Esophagus squamous epithelium (tissue), 5 donors: ENCODE results near the gene RNF125. TPM values are rescaled to one million over a fixed set of nuclear protein-coding genes. Genes with fewer than 3 reads are reported as not detected.
A peak's percentile ranks its signal among the peaks of the same experiment; 100 is the strongest.

Experiments used
- DNase-seq: peaks from one replicate; lab custom pipeline; 2025; lab: John Stamatoyannopoulos, UW
- H3K27ac ChIP-seq, 4 donors: fragments of 200-600 bp; sonication (generic); one replicate each; pipeline ENCODE4 v1.5.1; 2016 to 2019; ENCODE audit warnings: mild to moderate bottlenecking in 1 of 4
- H3K27me3 ChIP-seq, 4 donors: fragments of 200-600 bp; sonication (generic); 1 replicate in 3 of 4; 2 replicates in 1 of 4; pipeline versions ENCODE4 v1.5.1 to v1.6.0; 2017 to 2021; ENCODE audit warnings: antibody characterized with exemption in 1 of 4
- H3K36me3 ChIP-seq, 3 donors: fragments of 200-600 bp; sonication (generic); one replicate each; pipeline ENCODE4 v1.5.1; 2016 to 2019
- H3K4me1 ChIP-seq, 3 donors: fragments of 200-600 bp; sonication (generic); one replicate each; pipeline ENCODE4 v1.5.1; 2017 to 2019
- H3K4me3 ChIP-seq, 4 donors: fragments of 200-600 bp; sonication (generic); 1 replicate in 3 of 4; 2 replicates in 1 of 4; pipeline ENCODE4 v1.5.1; 2016 to 2019; ENCODE audit warnings: mild to moderate bottlenecking in 2 of 4, moderate library complexity in 1 of 4
- H3K9me3 ChIP-seq, 3 donors: fragments of 200-600 bp; sonication (generic); one replicate each; pipeline ENCODE4 v1.5.1; 2016 to 2019
- POLR2A ChIP-seq, 4 donors: fragments of 450-650 bp; IDR thresholded peaks; one replicate each; pipeline ENCODE4 v1.6.1; 2017; ENCODE audit warnings: antibody characterized with exemption in 4 of 4, mild to moderate bottlenecking in 4 of 4, moderate library complexity in 3 of 4
- WGBS, 2 donors: methylation state at CpG; one replicate each; pipeline ENCODE4 v1.1.5; 2018; 5-methylcytosine and 5-hydroxymethylcytosine counted together
- intact Hi-C: fragments of 100-400 bp; cut with DNase I; formaldehyde crosslinking; loops from one replicate; pipeline ENCODE4 v1.15.0; 2022
- total RNA-seq, 4 donors: library from RNA; depleted of rRNA; stranded (reverse); fragments of >200 nt; gene quantifications; one replicate each; pipeline ENCODE4 v1.1.0, GENCODE V29; 2016
- TF ChIP-seq, protein P1 (sequence below), 6 experiments: fragments of 450-650 bp in 4 of 6; fragments of 200-600 bp in 2 of 6; sonication (generic) in 2 of 6; IDR thresholded peaks; one replicate each; pipeline ENCODE4 v1.5.1; 2016 to 2019; ENCODE audit warnings: antibody characterized with exemption in 6 of 6, mild to moderate bottlenecking in 4 of 6, moderate library complexity in 4 of 6
- donor health status: DM: yes; HTN: yes; CAD: no.

RNF125 gene
- total RNA-seq, 4 donors from 2014 or later = 0.87 to 10.7 (median 3.2) TPM

DNA sequence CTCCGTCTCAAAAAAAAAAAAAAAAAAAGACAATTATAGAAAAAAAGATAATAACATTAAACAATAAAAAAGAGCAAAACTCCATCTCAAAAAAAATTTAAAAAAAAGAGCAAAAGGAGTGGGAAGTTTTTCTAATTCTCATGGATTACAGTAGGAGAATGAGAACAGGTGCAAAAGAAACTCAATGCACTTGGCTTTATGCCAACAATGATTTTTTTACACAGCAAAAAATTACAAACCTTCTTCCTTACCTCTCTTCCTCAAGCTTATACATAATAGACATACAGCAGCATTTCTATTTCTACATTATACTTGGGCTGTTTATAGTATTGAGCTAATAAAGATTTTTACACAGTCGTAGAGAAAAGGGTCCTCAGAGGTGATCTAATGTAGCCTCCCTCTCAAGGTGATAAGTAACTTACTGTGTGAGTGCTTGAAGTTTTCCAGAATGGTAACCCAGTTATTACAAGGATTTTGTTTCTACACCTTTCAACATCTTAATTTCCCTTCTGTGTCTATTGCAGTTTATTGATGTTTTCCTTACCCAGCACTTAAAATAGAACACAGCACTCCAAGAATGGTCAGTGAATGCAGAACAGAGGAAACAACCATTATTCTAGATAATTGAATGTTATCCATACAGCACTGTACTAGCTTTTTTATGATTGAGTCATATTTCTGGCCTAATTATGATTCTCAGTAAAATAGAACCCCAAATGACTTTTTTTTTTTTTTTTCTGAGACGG lies 38.2 kb downstream of the RNF125 start:
- no peak overlapping the region for H3K4me3 ChIP-seq
- H3K27me3 ChIP-seq = no peaks in the 10 kb centered on the region
- H3K36me3 ChIP-seq = no peaks in the 10 kb centered on the region
- WGBS, 2 donors = 76 to 81% methylated on average over 3 of the region's 3 CpGs
- H3K27ac ChIP-seq = no peak overlapping the region
- intact Hi-C loops = no loop called here
- no peaks in the 10 kb centered on the region for H3K9me3 ChIP-seq
- no peak for DNase-seq
- TF ChIP-seq, protein P1, sequence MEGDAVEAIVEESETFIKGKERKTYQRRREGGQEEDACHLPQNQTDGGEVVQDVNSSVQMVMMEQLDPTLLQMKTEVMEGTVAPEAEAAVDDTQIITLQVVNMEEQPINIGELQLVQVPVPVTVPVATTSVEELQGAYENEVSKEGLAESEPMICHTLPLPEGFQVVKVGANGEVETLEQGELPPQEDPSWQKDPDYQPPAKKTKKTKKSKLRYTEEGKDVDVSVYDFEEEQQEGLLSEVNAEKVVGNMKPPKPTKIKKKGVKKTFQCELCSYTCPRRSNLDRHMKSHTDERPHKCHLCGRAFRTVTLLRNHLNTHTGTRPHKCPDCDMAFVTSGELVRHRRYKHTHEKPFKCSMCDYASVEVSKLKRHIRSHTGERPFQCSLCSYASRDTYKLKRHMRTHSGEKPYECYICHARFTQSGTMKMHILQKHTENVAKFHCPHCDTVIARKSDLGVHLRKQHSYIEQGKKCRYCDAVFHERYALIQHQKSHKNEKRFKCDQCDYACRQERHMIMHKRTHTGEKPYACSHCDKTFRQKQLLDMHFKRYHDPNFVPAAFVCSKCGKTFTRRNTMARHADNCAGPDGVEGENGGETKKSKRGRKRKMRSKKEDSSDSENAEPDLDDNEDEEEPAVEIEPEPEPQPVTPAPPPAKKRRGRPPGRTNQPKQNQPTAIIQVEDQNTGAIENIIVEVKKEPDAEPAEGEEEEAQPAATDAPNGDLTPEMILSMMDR (IDR thresholded peaks at IDR 0.05) = no peak
- TF ChIP-seq POLR2A (IDR thresholded peaks at IDR 0.05) = no peak
- H3K4me1 ChIP-seq = no peaks in the 10 kb centered on the region

DNA sequence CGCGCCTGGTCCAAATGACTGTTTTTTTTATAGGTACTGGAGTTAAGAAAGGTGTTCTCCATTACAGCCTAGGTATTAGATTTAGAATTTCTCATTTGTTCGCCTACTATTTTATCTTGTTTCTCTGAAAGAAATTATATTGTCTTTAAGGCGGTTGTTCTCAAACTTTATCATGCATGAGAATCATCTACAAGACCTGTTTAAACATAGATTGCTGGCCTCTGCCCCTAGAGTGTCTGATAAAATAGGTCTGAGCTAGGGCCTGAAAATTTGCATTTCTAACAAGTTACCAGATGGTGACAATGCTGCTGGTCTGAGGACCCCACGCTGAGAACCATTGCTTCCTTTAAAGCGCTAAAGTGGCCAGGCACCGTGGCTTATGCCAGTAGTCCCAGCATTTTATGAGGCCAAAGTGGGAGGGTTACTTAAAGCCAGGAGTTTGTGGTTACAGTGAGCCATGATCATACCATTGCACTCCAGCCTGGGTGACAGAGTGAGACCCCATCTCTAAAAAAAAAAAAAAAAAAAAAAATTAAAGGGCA lies 39.1 kb downstream of the RNF125 start:
- intact Hi-C loops = no loop called here

DNA sequence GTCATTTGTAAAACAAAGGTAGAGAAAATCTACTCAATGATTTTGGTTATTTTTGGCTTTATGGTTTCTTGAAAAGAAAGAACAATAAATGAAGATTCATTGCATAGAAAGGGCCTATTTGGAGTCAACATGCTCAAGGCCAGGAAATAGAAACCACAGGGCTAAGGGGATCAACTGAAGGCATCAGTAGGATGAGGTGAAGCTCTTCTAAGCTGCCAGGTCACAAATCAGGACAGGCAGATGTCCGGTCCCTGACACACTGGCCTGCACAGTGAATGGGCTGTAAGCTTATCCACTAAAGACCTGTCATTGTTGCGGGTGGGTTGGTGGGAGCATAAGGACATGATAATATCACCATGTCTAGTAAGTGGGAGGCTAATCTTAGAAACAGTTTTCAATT lies 41.4 kb downstream of the RNF125 start:
- no peak for DNase-seq
- intact Hi-C loops = no loop called here
- Histone ChIP-seq H3K36me3 (peaks cover 0 to under 1% (median 0%) of the 10 kb centered on the region in 3 donors), H3K9me3 (no peaks in the 10 kb centered on the region), H3K27me3 (no peaks in the 10 kb centered on the region), H3K4me1 (no peaks in the 10 kb centered on the region), H3K4me3 (no peak overlapping the region), H3K27ac (no peak overlapping the region)
- WGBS, 2 donors = 94 to 95% methylated on average over 2 of the region's 2 CpGs
- no peak for TF ChIP-seq POLR2A (IDR thresholded peaks at IDR 0.05)
- TF ChIP-seq, protein P1 (IDR thresholded peaks at IDR 0.05) = no peak

More for the DNA sequence above, 39.1 kb downstream of the RNF125 start:
- Histone ChIP-seq H3K27me3 (no peaks in the 10 kb centered on the region), H3K9me3 (no peaks in the 10 kb centered on the region), H3K36me3 (no peaks in the 10 kb centered on the region), H3K4me1 (no peaks in the 10 kb centered on the region), H3K27ac (no peak overlapping the region), H3K4me3 (no peak overlapping the region)
- no peak for DNase-seq
- 81 to 84% methylated on average over 7 of the region's 7 CpGs for WGBS, 2 donors
- TF ChIP-seq POLR2A (IDR thresholded peaks at IDR 0.05) = no peak
- TF ChIP-seq, protein P1 (IDR thresholded peaks at IDR 0.05) = no peak

- no peaks in the 10 kb centered on the region for H3K27me3 ChIP-seq
- whole genome bisulfite sequencing, 2 donors = 89 to 94% methylated on average over 3 of the region's 3 CpGs
- intact Hi-C loops = no loop called here
- H3K36me3 ChIP-seq = peaks cover 0 to 12% (median 0%) of the 10 kb centered on the region in 3 donors
- no peaks in the 10 kb centered on the region for H3K4me1 ChIP-seq
- no peak overlapping the region for H3K4me3 ChIP-seq
- no peaks in the 10 kb centered on the region for H3K9me3 ChIP-seq
- no peak for DNase-seq
- no peak for TF ChIP-seq POLR2A (IDR thresholded peaks at IDR 0.05)
- TF ChIP-seq, protein P1 (IDR thresholded peaks at IDR 0.05) = no peak
- no peak overlapping the region for H3K27ac ChIP-seq
Observed at GRCh38 chr18:32067375-32068167, 48.9 kb downstream of the RNF125 start.

DNA sequence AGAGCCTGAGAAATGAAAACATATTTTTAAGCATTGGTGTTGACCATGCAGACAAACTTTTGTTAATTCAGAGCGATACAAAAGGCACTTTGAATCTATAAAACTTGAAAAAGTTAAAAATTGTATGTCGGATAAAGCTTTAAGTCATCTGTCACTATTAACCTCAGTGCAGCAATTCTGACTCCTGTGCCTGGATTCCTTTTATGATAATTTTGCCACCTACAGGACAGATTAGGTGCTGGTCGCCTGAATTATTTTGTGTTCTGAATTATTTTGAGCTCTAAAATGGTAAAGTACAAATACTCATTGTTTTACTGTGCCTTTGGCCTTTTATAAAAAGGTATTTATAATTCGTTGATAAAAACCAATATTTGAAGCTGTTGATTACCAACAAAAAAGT lies 53.7 kb downstream of the RNF125 start:
- WGBS, 2 donors = 52 to 54% methylated on average over 4 of the region's 4 CpGs
- Histone ChIP-seq H3K27ac (no peak overlapping the region), H3K4me1 (no peaks in the 10 kb centered on the region), H3K36me3 (no peaks in the 10 kb centered on the region), H3K9me3 (no peaks in the 10 kb centered on the region), H3K4me3 (no peak overlapping the region), H3K27me3 (no peaks in the 10 kb centered on the region)
- DNase-seq = no peak
- intact Hi-C loops = no loop called here
- TF ChIP-seq POLR2A (IDR thresholded peaks at IDR 0.05) = no peak
- TF ChIP-seq, protein P1 (IDR thresholded peaks at IDR 0.05) = peak in 5 of 6 experiments; percentile 18 to 52 (median 41)
